ENCODE measurements around the gene PLA2G6. TPM values are rescaled to one million over a fixed set of nuclear protein-coding genes. Genes with fewer than 3 reads are reported as not detected.
"Not testable (repeated sequence)": the region's sequence is repeated elsewhere in the genome, so short reads cannot be mapped to it uniquely, and the experiment has no call there.

PLA2G6 gene
- total RNA-seq, 2 experiments from 2014 or later = 48.8 to 50.2 TPM

DNA sequence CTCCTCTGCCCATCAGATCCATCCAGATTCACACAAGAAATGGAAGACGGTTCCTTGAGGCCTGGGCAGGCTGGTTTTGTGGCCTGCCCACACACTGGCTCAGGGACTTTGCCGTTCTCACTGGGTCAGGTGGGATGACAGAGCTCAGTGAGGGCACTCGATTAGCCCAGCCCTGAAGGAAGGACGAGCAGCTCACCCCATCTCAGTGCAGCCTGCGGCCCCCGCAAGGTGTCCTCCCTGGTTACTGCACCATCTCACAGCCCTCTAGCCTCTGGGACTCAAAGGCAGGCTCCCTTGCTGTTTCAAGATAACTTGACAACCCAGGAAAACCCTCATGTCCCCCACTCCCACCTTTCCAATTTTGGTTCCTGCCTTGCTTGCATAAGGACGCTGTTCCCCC, 101.8 kb downstream of the PLA2G6 start:
- H3K4me1 Mint-ChIP-seq (ENCODE audit: low read depth) = peaks cover 3% of the 10 kb centered on the region
- no peaks in the 10 kb centered on the region for H3K9me3 Mint-ChIP-seq
- Histone ChIP-seq H3K4me1 (ENCODE audit: insufficient read depth, low read length) (peaks cover 13% of the 10 kb centered on the region), H3K9me3 (ENCODE audit: control insufficient read depth in 1 of 2, insufficient read depth in 1 of 2, low read length in 2 of 2) (peaks cover 0 to 17% of the 10 kb centered on the region in 2 experiments), H3K4me3 (ENCODE audit: low read length) (no peak overlapping the region), H3K36me3 (ENCODE audit: insufficient read depth, low read length) (peaks cover 8% of the 10 kb centered on the region), H3K27me3 (ENCODE audit: control insufficient read depth in 1 of 2, insufficient read depth in 2 of 2, low read length in 2 of 2) (peaks cover 19 to 34% of the 10 kb centered on the region in 2 experiments), H3K27ac (ENCODE audit: low read depth in 1 of 2, low read length in 2 of 2) (no peak overlapping the region)
- DNase-seq (no peak), ATAC-seq (ENCODE audit: poor library complexity) (no peak)
- H3K27me3 Mint-ChIP-seq = peaks cover 21% of the 10 kb centered on the region
- intact Hi-C loops (cut with DNase I, micrococcal nuclease) = no loop called here
- TF ChIP-seq CTCF (IDR thresholded peaks at IDR 0.05) = no peak
- no peaks in the 10 kb centered on the region for H3K36me3 Mint-ChIP-seq (ENCODE audit: low read depth)
- POLR2A ChIA-PET = no interaction called here
- no peak overlapping the region for H3K27ac Mint-ChIP-seq
- CTCF ChIA-PET = interaction anchor here (0.6 kb wide), 1 partner anchor 16 kb away, joined by 3 read pairs; no protein-coding TSS in a partner anchor
- H3K4me3 Mint-ChIP-seq = no peak overlapping the region

DNA sequence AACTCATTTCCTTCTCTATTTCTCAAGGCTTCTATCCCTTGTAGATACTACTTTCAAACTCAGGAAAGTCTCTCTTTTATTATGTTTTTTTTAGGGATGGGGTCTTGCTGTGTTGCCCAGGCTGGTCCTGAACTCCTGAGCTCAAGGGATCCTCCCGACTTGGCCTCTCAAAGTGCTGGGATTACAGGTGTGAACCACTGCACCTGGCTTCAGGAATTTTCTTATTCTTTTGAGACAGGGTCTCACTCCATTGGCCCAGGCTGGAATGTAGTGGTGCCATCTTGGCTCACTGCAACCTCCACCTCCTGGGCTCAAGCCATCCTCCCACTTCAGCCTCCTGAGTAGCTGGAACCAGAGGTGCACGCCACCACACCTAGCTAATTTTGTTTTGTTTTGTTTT, 102.4 kb downstream of the PLA2G6 start:
- not testable (repeated sequence) for H3K4me1 Mint-ChIP-seq (ENCODE audit: low read depth); H3K27ac Mint-ChIP-seq

GRCh38 chr22:38078046-38078840, 103.4 kb downstream of the PLA2G6 start:
- no peak overlapping the region for H3K27ac ChIP-seq (ENCODE audit: low read depth in 1 of 2, low read length in 2 of 2)
- Mint-ChIP-seq H3K4me3 (no peak overlapping the region), H3K9me3 (no peaks in the 10 kb centered on the region), H3K27ac (no peak overlapping the region), H3K4me1 (ENCODE audit: low read depth) (peaks cover 3% of the 10 kb centered on the region), H3K27me3 (peaks cover 19% of the 10 kb centered on the region), H3K36me3 (ENCODE audit: low read depth) (peaks cover 9% of the 10 kb centered on the region)
- TF ChIP-seq CTCF (IDR thresholded peaks at IDR 0.05) = no peak
- peaks cover 0 to 17% of the 10 kb centered on the region in 2 experiments for H3K9me3 ChIP-seq (ENCODE audit: control insufficient read depth in 1 of 2, insufficient read depth in 1 of 2, low read length in 2 of 2)
- ChIA-PET CTCF (no interaction called here), POLR2A (no interaction called here)
- no peak for ATAC-seq (ENCODE audit: poor library complexity)
- H3K27me3 ChIP-seq (ENCODE audit: control insufficient read depth in 1 of 2, insufficient read depth in 2 of 2, low read length in 2 of 2) = peaks cover 16 to 29% of the 10 kb centered on the region in 2 experiments
- peaks cover 21% of the 10 kb centered on the region for H3K36me3 ChIP-seq (ENCODE audit: insufficient read depth, low read length)
- no peak for DNase-seq
- intact Hi-C loops (cut with DNase I, micrococcal nuclease) = no loop called here
- H3K4me3 ChIP-seq (ENCODE audit: low read length) = no peak overlapping the region
- H3K4me1 ChIP-seq (ENCODE audit: insufficient read depth, low read length) = peaks cover 13% of the 10 kb centered on the region

More for the DNA sequence above, 102.4 kb downstream of the PLA2G6 start:
- DNase-seq; ATAC-seq (ENCODE audit: poor library complexity); intact Hi-C loops (cut with DNase I, micrococcal nuclease); H3K36me3 Mint-ChIP-seq (ENCODE audit: low read depth); H3K27ac ChIP-seq (ENCODE audit: low read depth in 1 of 2, low read length in 2 of 2); POLR2A ChIA-PET; H3K4me3 Mint-ChIP-seq; H3K4me3 ChIP-seq (ENCODE audit: low read length); H3K9me3 Mint-ChIP-seq: not testable (repeated sequence)
- Histone ChIP-seq H3K27me3 (ENCODE audit: control insufficient read depth in 1 of 2, insufficient read depth in 2 of 2, low read length in 2 of 2) (peaks cover 19 to 34% of the 10 kb centered on the region in 2 experiments), H3K9me3 (ENCODE audit: control insufficient read depth in 1 of 2, insufficient read depth in 1 of 2, low read length in 2 of 2) (peaks cover 0 to 17% of the 10 kb centered on the region in 2 experiments), H3K36me3 (ENCODE audit: insufficient read depth, low read length) (peaks cover 14% of the 10 kb centered on the region), H3K4me1 (ENCODE audit: insufficient read depth, low read length) (peaks cover 13% of the 10 kb centered on the region)
- peaks cover 21% of the 10 kb centered on the region for H3K27me3 Mint-ChIP-seq
- CTCF ChIA-PET = interaction anchor here (0.6 kb wide), 1 partner anchor 15 kb away, joined by 3 read pairs; no protein-coding TSS in a partner anchor

Data from CD4-positive, alpha-beta T cell (primary cell).